ENCODE results near the gene SALL4.
A peak's percentile ranks its signal among the peaks of the same experiment; 100 is the strongest.
"Not testable (repeated sequence)": the region's sequence is repeated elsewhere in the genome, so short reads cannot be mapped to it uniquely, and the experiment has no call there.

Gene SALL4

DNA sequence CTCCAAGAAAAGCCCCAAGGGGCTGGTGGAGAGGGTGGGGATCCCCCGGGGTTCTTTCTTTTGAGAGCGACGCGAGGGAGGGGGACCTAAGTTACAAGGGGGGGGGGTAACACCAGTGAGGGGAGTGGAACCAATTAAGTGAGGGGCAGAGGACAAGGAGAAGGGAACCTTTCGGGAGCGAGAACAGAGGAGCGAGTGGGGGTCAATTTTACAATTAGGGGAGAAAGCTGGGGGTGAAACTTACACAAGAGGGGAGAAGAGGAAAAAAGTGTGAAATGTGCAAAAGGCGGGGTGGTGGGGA lies 548 bp downstream of the SALL4 start:
- no peak for DNase-seq (ENCODE audit: low read depth in 2 of 2)

- no peak for DNase-seq (ENCODE audit: low read depth in 2 of 2)
Measured at GRCh38 chr20:51801122-51801822, 1.0 kb downstream of the SALL4 start.

DNA sequence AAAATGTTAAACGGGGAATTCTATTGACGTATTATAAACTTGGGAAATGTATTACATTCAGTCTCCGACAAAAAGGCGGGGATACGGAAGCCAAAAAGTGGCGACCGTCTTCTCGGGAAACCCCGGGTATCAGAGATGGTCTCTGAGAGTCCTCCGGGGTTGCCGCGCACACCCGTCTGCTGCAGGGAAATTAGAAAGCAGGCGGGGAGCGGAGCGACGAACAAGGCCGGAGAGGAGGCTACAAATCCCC lies 1.5 kb downstream of the SALL4 start:
- no peak for DNase-seq (ENCODE audit: low read depth in 2 of 2)

GRCh38 chr20:51800060-51800871 lies 2.1 kb downstream of the SALL4 start:
- peak; percentile 53 to 75 for DNase-seq (ENCODE audit: low read depth in 2 of 2)

DNA sequence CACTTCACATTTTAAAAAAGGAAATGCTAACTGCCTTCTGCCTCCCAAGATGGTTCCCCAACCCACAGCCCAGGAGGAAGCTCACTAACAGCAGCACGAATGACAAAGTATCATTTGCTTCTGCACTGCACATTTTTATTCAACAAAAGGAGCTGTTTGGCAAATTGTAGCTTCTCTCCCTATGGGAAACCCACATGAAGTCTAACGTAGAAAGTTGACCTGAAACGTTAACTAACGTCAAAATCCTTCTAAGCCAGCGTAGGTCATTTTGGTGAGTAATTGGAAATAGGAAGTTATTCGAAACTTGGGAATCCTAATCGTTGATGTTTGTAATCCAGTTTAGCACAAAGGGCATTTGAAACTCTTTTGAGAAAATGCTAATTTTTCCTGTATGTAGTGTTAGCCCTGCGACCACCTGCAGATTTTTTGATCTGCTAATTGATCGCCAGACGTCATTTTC lies 2.9 kb downstream of the SALL4 start:
- no peak for DNase-seq (ENCODE audit: low read depth in 2 of 2)

- no peak for DNase-seq (ENCODE audit: low read depth in 2 of 2)
Measured at GRCh38 chr20:51797357-51798025, 4.8 kb downstream of the SALL4 start.

- no peak for DNase-seq (ENCODE audit: low read depth in 2 of 2)
Measured at GRCh38 chr20:51796340-51796739, 6.0 kb downstream of the SALL4 start.

- no peak for DNase-seq (ENCODE audit: low read depth in 2 of 2)
Measured at GRCh38 chr20:51792960-51793359, 9.4 kb downstream of the SALL4 start.

DNA sequence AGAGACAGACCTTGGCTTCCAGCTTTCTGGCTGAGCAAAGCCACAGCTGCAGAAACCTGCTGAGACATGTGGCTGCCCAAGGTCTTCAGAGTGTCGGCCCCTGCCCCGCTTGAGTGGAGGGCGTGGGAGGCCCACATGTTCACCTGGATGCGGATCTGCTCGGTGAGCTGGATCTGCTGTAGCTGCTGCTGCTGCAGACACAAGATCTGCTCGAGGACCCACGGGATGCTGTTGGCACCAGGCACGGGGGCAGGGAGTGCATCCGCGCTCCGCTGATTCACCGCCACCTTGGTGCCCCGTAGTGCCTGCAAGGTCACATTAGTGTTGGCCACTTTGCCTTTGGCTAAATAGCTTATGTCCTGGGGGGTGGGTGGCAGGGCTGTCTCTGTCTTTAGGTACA lies 10.7 kb downstream of the SALL4 start:
- no peak for DNase-seq (ENCODE audit: low read depth in 2 of 2)

- DNase-seq (ENCODE audit: low read depth in 2 of 2), result no peak
Measured at GRCh38 chr20:51790256-51790655, 12.1 kb downstream of the SALL4 start.

DNA sequence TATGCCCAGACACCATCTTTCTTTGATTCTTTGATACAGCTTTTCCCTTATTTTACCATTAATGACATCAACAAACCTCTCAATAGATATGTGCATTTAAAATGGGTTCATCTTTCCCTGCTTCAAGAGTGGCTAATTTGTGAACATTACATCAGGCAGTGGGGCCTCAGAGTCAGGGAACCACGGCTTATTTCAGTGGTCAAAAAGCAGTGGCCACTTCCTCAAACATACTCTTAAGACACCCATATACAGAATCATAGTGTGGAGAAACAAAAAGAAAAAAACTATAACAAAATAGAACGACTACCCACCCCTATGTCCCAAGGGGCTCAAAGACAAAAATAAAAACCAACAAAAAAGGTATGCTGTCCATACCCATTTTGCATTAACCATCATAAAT lies 12.9 kb downstream of the SALL4 start:
- no peak for DNase-seq (ENCODE audit: low read depth in 2 of 2)

GRCh38 chr20:51788822-51789221 lies 13.5 kb downstream of the SALL4 start:
- no peak for DNase-seq (ENCODE audit: low read depth in 2 of 2)

GRCh38 chr20:51784299-51784698 lies 18.0 kb downstream of the SALL4 start:
- DNase-seq (ENCODE audit: low read depth in 2 of 2), result no peak

DNA sequence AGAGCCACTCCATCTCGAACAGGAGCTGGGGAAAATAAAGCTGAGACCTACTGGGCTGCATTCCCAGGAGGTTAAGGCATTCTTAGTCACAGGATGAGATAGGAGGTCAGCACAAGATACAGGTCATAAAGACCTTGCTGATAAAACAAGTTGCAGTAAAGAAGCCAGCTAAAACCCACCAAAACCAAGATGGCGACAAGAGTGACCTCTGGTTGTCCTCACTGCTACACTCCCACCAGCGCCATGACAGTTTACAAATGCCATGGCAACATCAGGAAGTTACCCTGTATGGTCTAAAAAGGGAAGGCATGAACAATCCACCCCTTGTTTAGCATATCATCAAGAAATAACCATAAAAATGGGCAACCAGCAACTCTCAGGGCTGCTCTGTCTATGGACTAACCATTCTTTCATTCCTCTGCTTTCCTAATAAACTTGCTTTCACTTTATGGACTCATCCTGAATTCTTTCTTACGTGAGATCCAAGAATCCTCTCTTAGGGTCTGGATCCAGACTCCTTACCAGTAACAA lies 24.0 kb downstream of the SALL4 start:
- DNase-seq (ENCODE audit: low read depth in 2 of 2), result not testable (repeated sequence)

- no peak for DNase-seq (ENCODE audit: low read depth in 2 of 2)
Measured at GRCh38 chr20:51775241-51775640, 27.1 kb downstream of the SALL4 start.

DNA sequence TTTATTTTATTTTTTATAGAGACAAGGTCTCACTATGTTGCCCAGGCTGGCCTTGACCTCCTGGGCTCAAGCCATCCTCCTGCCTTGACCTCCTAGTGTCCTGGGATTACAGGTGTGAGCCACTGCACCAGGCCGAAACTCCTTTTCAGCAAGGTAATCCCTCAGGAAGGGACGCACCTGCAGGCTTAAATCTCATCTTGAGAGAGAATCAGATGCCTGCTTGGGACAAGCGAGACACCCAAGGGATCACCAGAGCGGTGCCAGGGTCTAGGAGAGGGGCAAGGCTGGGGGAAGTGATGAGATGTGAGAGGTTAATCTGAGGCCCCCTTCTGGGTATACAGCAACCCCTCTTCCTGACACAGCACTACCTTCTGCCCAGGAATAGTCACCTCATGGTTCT lies 30.1 kb downstream of the SALL4 start:
- DNase-seq (ENCODE audit: low read depth in 2 of 2), result no peak

DNA sequence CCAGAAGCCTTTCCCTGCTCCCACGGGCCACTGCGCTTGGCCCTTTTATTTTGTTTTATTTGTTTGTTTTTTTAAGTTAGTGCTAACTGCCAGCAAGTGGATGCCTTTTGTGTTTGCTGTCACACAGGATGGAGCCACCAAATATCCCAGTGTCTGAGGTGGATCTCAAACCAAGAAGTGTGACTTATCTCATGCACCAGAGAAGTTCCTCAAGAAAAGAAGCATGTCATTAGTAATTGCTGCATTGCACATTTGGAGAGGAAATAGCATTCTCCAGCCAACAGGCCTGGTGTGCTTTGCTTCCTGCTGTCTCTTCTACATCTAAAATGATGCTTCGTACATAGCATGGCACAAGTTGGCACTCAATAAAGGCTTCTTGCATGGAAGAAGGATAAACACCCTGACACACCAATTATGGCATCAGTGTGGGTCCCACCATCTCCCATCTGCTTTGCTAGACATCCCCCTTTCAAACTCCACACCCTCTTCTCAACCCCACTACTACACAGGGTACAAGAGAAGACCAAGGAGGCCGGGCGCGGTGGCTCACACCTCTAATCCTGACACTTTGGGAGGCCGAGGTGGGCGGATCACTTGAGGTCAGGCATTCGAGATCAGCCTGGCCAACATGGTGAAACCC lies 32.2 kb downstream of the SALL4 start:
- DNase-seq (ENCODE audit: low read depth in 2 of 2), result no peak

- no peak for DNase-seq (ENCODE audit: low read depth in 2 of 2)
Measured at GRCh38 chr20:51768759-51769517, 33.4 kb downstream of the SALL4 start.

DNA sequence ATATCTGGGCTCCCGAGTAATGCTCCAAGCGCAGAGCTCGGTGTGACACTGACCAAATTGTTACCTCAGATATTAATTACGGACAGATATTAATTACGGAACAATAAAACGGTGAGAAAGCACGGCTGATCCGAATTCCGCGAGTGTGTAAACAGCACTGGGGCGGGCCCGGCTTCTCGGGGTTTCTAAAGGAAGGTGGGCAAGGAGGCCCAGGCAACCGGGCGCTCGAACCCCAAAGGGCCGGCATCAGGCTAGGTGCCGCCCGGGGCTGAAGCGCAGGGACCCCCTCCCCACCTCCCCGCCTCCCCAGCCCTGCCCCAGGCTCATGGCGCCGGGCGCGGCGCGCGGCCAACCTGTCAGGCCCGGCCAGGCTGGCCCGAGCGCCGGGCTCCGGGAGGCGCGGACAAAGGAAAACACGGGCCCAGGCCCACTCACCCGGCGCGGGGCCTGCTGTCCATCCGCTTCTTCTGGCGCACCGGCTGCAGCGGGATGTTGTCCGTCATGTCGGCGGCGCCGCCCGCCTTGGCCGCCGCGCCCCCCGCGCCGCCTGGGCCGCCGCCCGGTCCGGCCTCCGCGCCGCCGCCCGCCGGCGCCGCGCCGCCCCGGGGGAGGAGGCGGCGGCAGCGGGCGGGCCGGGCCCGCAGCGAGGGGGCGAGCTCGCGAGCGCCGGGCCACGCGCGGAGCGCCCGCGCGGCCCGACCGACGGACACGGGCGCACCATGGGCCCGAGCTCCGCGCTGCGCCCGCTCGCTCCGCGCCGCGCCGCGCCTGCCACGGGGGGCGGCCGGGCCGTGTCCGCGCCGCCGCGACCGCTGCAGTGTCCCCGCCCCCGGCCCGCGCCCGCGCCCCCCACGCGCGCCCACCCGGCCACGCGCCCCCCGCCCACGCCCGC lies 34.2 kb downstream of the SALL4 start, which contains the start of gene ATP9A:
Gene ATP9A, minus strand, starts transcription at position 524 of the 892 bp plus-strand sequence. Its CDS starts 21 bp downstream, at position 503.
- no peak for DNase-seq (ENCODE audit: low read depth in 2 of 2)

Data from stimulated activated CD4-positive, alpha-beta T cell treated with anti-CD3 and anti-CD28 coated beads, Interleukin-4, amount 100 ng/mL, for 48 hours (primary cell).